Measurements from ENCODE around the gene NPR3. TPM values are rescaled to one million over a fixed set of nuclear protein-coding genes. Genes with fewer than 3 reads are reported as not detected.

NPR3 gene, protein sequence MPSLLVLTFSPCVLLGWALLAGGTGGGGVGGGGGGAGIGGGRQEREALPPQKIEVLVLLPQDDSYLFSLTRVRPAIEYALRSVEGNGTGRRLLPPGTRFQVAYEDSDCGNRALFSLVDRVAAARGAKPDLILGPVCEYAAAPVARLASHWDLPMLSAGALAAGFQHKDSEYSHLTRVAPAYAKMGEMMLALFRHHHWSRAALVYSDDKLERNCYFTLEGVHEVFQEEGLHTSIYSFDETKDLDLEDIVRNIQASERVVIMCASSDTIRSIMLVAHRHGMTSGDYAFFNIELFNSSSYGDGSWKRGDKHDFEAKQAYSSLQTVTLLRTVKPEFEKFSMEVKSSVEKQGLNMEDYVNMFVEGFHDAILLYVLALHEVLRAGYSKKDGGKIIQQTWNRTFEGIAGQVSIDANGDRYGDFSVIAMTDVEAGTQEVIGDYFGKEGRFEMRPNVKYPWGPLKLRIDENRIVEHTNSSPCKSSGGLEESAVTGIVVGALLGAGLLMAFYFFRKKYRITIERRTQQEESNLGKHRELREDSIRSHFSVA
- 3.5 TPM for total RNA-seq

GRCh38 chr5:32710550-32711361 is at the start of gene NPR3:
Gene NPR3 (plus strand): TSS chr5:32711321. CDS start chr5:32711777, 456 bp downstream.
- ATAC-seq (peak; percentile 77), DNase-seq (ENCODE audit: low spot score) (peak; percentile 77)

DNA sequence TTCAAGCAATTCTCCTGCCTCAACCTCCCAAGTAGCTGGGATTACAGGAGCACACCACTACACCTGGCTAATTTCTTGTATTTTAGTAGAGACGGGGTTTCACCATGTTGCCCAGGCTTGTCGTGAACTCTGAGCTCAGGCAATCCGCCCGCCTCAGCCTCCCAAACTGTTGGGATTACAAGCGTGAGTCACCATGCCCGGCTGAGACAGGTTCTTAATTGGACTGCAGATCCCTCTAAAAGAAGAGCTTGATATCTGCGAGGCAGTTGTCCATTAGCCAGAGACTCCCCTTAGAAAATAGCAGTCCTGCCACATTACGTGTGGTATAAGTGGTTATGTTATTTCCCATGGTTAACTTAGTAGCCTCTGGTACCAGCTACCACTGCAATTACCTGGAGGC is 46.6 kb upstream of the NPR3 start:
- no peak for ATAC-seq
- DNase-seq (ENCODE audit: low spot score), result no peak

GRCh38 chr5:32668552-32668951 is 42.6 kb upstream of the NPR3 start:
- DNase-seq (ENCODE audit: low spot score) (no peak), ATAC-seq (no peak)

- ATAC-seq, result no peak
- no peak for DNase-seq (ENCODE audit: low spot score)
These were observed 37.8 kb upstream of the NPR3 start for GRCh38 chr5:32673272-32673671.

DNA sequence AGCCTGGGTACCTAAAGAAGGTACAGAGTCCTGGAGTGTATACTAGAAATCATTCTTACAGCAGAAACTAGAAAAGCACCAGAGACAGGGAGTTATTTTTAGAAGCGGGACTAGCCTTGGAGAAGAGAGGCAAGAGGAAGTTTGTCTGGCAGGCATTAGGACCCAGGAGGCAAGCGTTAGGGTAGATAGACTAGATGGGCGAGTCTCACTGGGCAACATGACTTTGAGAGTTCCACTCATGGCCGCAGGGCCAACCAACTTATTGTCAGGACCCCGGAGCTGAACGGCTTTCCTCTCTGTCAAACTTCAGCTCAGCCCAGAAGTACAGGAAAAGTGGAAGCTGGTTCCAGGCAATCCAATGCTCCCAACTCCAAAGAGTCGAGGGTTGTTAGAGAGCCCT is 34.1 kb upstream of the NPR3 start:
- no peak for ATAC-seq
- DNase-seq (ENCODE audit: low spot score), result no peak

DNA sequence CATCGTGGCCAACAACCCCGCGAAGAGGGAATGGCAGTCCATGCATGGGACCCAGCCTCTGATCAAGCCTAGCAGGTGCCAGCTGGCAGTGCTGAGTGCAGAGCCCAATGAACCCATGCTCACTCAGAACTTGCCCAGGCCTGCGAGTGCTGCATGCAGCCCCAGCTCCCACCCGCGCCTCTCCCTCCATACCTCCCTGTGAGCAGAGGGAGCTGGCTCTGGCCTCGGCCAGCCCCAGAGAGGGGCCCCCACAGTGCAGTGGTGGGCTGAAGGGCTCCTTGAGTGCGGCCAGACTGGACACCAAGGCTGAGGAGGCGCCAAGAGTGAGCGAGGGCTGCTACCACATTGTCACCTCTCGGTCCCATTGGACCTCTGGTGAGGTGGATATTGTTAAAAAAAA is 32.6 kb upstream of the NPR3 start:
- no peak for ATAC-seq
- DNase-seq (ENCODE audit: low spot score), result no peak

DNA sequence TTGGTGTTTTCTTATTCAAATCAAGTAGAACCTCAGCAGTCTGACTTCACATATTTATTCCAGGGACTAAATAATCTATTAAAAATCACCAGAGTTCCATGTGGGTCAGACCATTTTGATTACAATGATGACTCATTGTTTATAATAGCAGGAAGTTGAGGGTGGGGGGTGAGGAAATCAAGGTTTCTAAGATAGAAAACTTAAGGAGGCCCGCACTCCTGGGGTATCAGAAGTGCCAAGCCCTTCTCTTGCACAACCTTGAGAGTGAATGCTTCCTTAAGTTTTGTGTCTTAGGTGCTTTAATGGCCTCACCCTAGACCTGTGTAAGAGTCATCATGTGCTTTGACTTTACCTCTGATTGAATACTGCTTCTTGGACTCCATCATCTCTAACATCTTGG is 31.9 kb upstream of the NPR3 start:
- ATAC-seq (no peak), DNase-seq (ENCODE audit: low spot score) (no peak)

GRCh38 chr5:32680183-32680582 is 30.9 kb upstream of the NPR3 start:
- ATAC-seq (no peak), DNase-seq (ENCODE audit: low spot score) (no peak)

- ATAC-seq (no peak), DNase-seq (ENCODE audit: low spot score) (no peak)
These were observed 28.0 kb upstream of the NPR3 start for GRCh38 chr5:32683125-32683524.

DNA sequence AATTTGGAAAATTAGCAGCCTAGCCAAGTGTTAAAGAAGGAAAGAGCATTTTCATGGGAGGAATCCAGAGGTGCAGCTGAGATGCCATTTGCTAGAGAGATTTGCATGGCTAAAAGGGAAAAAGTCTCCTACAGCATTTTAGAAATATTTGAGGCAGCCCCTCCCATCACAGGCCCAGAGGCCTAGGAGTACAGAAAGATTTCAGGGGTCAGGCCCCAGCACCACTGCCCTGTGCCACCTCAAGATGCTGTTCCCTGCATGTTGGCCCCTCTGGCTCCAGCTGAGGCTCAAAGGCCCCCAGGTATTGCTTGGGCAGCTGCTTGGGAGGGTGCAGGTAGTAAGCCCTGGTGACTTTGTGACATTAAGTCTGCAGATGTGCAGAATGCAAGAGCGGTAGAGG is 26.9 kb upstream of the NPR3 start:
- DNase-seq (ENCODE audit: low spot score), result no peak
- ATAC-seq, result no peak

DNA sequence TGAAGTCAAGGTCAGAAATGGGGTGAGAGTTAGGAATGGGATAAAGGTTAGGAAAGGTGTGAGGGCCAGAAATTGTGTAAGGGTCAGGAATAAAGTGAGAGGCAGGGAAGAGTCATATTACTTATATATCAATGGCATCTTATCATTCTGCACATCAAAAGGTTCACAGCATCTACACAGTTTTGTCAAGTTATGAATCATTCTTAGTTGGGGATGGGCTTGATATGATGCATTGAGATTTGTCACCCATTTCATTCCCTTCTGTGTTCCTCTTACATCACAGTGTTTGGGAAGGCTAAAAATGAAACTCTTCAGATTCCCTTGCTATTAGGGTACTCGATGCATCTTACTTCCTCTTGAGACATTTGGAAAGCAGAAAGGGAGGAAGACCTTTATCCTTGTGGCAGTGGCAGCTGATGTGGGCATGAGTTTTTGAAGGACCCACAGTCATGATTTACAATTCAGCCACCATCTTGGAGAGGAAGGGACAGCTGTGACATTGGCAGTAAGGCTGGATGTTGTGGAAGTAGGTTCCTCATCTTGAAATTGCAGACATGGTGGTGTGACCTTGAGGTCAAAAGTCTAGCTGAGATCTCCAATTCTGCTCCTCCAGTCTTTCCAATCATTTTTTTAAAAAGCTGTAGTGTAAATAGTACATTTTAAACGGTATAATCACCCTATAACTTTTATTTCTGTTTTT is 24.2 kb upstream of the NPR3 start:
- DNase-seq (ENCODE audit: low spot score) (no peak), ATAC-seq (peak; percentile 72)

DNA sequence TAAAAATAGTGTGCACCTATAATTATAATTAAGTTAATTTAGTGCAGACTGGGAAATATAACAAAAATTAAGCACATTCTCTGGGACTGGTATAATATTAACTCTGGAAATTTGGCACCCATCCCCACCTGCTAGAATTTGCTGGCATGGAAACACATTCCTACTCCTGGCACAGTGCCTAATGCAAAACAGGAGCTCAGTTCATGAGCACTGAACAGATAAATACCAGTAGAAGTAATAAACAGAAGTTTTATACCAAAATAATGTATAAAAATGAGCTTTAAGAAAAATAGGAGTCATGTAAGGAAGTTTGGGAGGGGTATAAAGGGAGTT is 23.7 kb upstream of the NPR3 start:
- ATAC-seq (peak; percentile 85), DNase-seq (ENCODE audit: low spot score) (peak; percentile 80)

- DNase-seq (ENCODE audit: low spot score) (no peak), ATAC-seq (peak; percentile 80)
These were observed 21.0 kb upstream of the NPR3 start for GRCh38 chr5:32690153-32690552.

DNA sequence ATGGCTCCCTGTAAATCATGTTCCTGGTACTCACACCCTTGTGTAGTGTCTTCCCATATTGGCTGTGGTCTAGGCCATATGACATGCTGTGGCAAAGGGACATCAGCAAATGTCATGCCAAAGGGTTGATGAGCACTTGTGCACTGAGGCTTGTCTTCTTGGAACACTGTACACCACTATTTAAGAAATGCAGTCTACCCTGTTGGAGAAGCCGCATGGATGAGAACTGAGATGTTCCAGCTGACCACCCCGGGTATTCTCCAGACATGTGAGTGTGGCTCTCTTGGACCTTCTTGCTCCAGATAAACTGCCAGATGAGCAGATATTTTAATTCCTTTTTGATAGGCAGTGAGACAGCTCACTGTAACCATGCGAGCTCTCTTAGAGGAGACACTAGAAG is 20.5 kb upstream of the NPR3 start:
- ATAC-seq (no peak), DNase-seq (ENCODE audit: low spot score) (no peak)

GRCh38 chr5:32692036-32692746 is 18.9 kb upstream of the NPR3 start:
- ATAC-seq (no peak), DNase-seq (ENCODE audit: low spot score) (no peak)

- ATAC-seq (peak; percentile 69), DNase-seq (ENCODE audit: low spot score) (no peak)
These were observed 7.2 kb upstream of the NPR3 start for GRCh38 chr5:32703957-32704356.

DNA sequence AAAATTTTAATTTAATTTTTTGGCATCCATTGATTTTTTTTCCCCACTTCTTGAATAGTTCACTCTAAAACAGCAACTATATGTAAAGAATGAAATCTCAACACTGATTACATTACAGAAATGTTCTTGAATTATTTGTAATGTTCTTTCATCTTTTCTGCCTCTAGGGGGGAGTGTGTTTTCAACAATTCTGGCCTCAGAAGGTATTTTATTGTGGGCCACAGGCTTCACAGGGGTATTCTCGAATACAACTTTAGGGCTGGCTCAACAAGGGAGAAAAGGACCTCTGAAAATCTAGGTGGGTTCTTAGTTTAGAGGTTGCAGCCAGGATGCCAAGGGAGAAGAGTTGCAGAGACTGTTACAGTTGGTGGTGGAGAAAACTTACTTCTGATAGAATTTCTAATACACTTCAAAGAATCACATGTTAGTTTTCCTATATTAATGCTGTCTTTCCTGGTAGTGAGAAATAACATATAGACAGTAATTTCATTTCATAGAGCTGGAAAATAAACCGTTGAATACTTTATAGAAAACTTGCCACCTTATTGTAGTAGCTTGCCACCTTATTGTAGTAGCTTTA is 3.6 kb upstream of the NPR3 start:
- no peak for DNase-seq (ENCODE audit: low spot score)
- no peak for ATAC-seq

DNA sequence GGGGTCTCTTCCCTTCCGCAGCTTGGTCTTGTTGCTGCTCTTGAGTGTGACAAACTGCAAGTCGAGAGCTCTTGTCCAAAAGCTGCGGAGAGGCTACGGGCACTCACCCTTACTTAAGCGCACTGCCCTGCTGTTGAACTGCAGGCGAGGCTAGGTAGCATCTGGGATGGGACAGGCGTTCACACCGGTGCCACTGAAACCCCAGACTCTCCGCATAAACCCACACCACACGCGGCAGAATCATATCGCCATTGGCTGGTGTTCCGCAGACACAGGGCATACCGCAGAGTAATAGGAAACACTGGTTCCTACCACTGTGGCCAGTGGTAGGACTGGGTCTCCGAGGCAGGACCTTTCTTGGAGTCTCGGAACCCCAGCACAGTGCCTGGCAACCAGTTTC is 2.2 kb upstream of the NPR3 start:
- ATAC-seq (no peak), DNase-seq (ENCODE audit: low spot score) (no peak)

DNA sequence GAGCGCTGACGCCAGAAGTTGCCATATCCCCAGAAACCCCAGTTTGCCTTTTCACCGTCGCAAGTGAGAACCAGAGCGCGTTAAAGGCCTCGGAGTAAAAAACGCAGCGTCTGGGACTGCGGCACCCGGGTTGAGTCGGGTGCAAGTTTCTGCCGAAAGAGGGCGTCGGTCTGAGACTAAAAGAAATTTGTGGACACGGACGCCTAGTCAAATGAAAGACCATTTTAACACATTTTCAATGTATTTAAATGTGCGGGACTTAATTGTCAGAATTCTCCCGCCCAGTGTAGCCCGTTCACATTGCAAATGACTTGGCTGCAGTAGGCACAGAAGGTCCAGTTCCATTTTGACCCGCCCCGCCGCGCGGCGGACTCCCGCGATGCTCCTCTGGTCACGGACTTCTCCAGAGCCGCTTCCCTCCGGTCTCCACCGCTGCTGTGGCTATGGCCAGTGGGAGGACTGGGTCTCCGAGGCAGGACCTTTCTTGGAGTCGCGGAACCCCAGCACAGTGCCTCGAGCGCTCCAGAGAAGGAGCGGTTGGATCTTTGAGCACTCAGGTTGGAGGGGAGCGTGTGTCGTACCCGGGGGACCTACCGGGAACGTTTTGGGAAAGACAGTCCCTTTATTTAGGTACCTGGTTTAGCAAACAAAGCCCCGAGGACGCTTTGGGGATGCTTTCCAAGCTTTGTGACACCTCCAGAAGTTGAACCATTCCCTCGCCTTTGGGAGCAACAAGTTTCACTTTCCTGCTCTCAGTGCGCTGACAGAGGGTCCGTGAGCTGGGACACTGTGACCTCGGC is 1.2 kb upstream of the NPR3 start:
- peak; percentile 70 for DNase-seq (ENCODE audit: low spot score)
- peak; percentile 71 for ATAC-seq

- no peak for DNase-seq (ENCODE audit: low spot score)
- ATAC-seq, result no peak
These were observed 200 bp downstream of the NPR3 start for GRCh38 chr5:32711362-32711680.
